HEK293 (cell line): Measurements from ENCODE around the gene ATP8A1.
A peak's percentile ranks its signal among the peaks of the same experiment; 100 is the strongest.

ENCODE experiments used
- GFI1B ChIP-seq: fragments of 450-650 bp; formaldehyde crosslinking; IDR thresholded peaks from 2 replicates; pipeline ENCODE4 v1.5.1; 2016; ENCODE audit warnings: missing biosample characterization, missing genetic modification characterization
- GLI4 ChIP-seq: fragments of 450-650 bp; formaldehyde crosslinking; IDR thresholded peaks from 2 replicates; pipeline ENCODE4 v1.5.1; 2016; ENCODE audit warnings: missing biosample characterization, missing genetic modification characterization
- KLF17 ChIP-seq: fragments of 450-650 bp; formaldehyde crosslinking; IDR thresholded peaks from 2 replicates; pipeline ENCODE4 v1.5.1; 2016; ENCODE audit warnings: missing biosample characterization, missing genetic modification characterization
- KLF7 ChIP-seq: fragments of 450-650 bp; formaldehyde crosslinking; IDR thresholded peaks from 2 replicates; pipeline ENCODE4 v1.5.1; 2016; ENCODE audit warnings: missing biosample characterization, missing genetic modification characterization, borderline replicate concordance
- REPIN1 ChIP-seq: fragments of 450-650 bp; formaldehyde crosslinking; IDR thresholded peaks from 2 replicates; pipeline ENCODE4 v1.5.1; 2017; ENCODE audit warnings: missing biosample characterization, missing genetic modification characterization, low read depth
- SCRT2 ChIP-seq: fragments of 450-650 bp; formaldehyde crosslinking; IDR thresholded peaks from 2 replicates; pipeline ENCODE4 v1.5.1; 2016; ENCODE audit warnings: missing biosample characterization, missing genetic modification characterization
- YY1 ChIP-seq: fragments of 450-650 bp; formaldehyde crosslinking; IDR thresholded peaks from 2 replicates; pipeline ENCODE4 v1.5.1; 2018; ENCODE audit warnings: missing biosample characterization, missing genetic modification characterization
- YY2 ChIP-seq: fragments of 450-650 bp; formaldehyde crosslinking; IDR thresholded peaks from 2 replicates; pipeline ENCODE4 v1.5.1; 2016; ENCODE audit warnings: missing biosample characterization, missing genetic modification characterization
- ZBTB1 ChIP-seq: fragments of 450-650 bp; formaldehyde crosslinking; IDR thresholded peaks from 2 replicates; pipeline ENCODE4 v1.5.1; 2016; ENCODE audit warnings: missing biosample characterization, missing genetic modification characterization
- ZBTB11 ChIP-seq: fragments of 450-650 bp; formaldehyde crosslinking; conservative IDR thresholded peaks from 2 replicates; pipeline ENCODE4 v1.5.1; 2016; ENCODE audit warnings: low read depth, missing biosample characterization, missing genetic modification characterization
- ZBTB7A ChIP-seq: fragments of 450-650 bp; formaldehyde crosslinking; IDR thresholded peaks from 2 replicates; pipeline ENCODE4 v1.5.1; 2016; ENCODE audit warnings: low read depth, missing biosample characterization, missing genetic modification characterization
- ZFP41 ChIP-seq: fragments of 450-650 bp; formaldehyde crosslinking; IDR thresholded peaks from 2 replicates; pipeline ENCODE4 v1.5.1; 2016; ENCODE audit warnings: missing biosample characterization, missing genetic modification characterization, borderline replicate concordance
- ZNF121 ChIP-seq: fragments of 450-650 bp; formaldehyde crosslinking; IDR thresholded peaks from 2 replicates; pipeline ENCODE4 v1.5.1; 2016; ENCODE audit warnings: missing biosample characterization, missing genetic modification characterization
- ZNF157 ChIP-seq: fragments of 450-650 bp; formaldehyde crosslinking; IDR thresholded peaks from 2 replicates; pipeline ENCODE4 v1.5.1; 2016; ENCODE audit warnings: missing biosample characterization, missing genetic modification characterization
- ZNF16 ChIP-seq: fragments of 450-650 bp; formaldehyde crosslinking; IDR thresholded peaks from 2 replicates; pipeline ENCODE4 v1.5.1; 2016; ENCODE audit warnings: low read depth, missing biosample characterization, missing genetic modification characterization
- ZNF184 ChIP-seq: fragments of 450-650 bp; IDR thresholded peaks from 2 replicates; pipeline ENCODE4 v1.5.1; 2018; ENCODE audit warnings: missing biosample characterization, mild to moderate bottlenecking, missing genetic modification characterization
- ZNF248 ChIP-seq: fragments of 450-650 bp; formaldehyde crosslinking; IDR thresholded peaks from 2 replicates; pipeline ENCODE4 v1.5.1; 2017; ENCODE audit warnings: missing biosample characterization, missing genetic modification characterization
- ZNF302 ChIP-seq: fragments of 450-650 bp; formaldehyde crosslinking; IDR thresholded peaks from 2 replicates; pipeline ENCODE4 v1.5.1; 2016; ENCODE audit warnings: missing biosample characterization, missing genetic modification characterization, low read depth
- ZNF311 ChIP-seq: fragments of 450-650 bp; formaldehyde crosslinking; IDR thresholded peaks from 2 replicates; pipeline ENCODE4 v1.5.1; 2017; ENCODE audit warnings: missing biosample characterization, missing genetic modification characterization, borderline replicate concordance
- ZNF423 ChIP-seq: fragments of 450-650 bp; formaldehyde crosslinking; IDR thresholded peaks from 2 replicates; pipeline ENCODE4 v1.5.1; 2016; ENCODE audit warnings: missing biosample characterization, missing genetic modification characterization
- ZNF488 ChIP-seq: fragments of 450-650 bp; formaldehyde crosslinking; IDR thresholded peaks from 2 replicates; pipeline ENCODE4 v1.5.1; 2016; ENCODE audit warnings: missing biosample characterization, missing genetic modification characterization
- ZNF510 ChIP-seq: fragments of 450-650 bp; formaldehyde crosslinking; IDR thresholded peaks from 2 replicates; pipeline ENCODE4 v1.5.1; 2018; ENCODE audit warnings: mild to moderate bottlenecking, missing genetic modification characterization, missing biosample characterization; ENCODE audit not compliant: insufficient replicate concordance
- ZNF513 ChIP-seq: fragments of 450-650 bp; IDR thresholded peaks from 2 replicates; pipeline ENCODE4 v1.5.1; 2018; ENCODE audit warnings: missing biosample characterization, missing genetic modification characterization
- ZNF529 ChIP-seq: fragments of 450-650 bp; formaldehyde crosslinking; IDR thresholded peaks from 2 replicates; pipeline ENCODE4 v1.5.1; 2017; ENCODE audit warnings: missing genetic modification characterization, missing biosample characterization; ENCODE audit not compliant: insufficient replicate concordance
- ZNF585B ChIP-seq: fragments of 450-650 bp; formaldehyde crosslinking; IDR thresholded peaks from 2 replicates; pipeline ENCODE4 v1.5.1; 2016; ENCODE audit warnings: missing biosample characterization, missing genetic modification characterization
- ZNF610 ChIP-seq: fragments of 450-650 bp; formaldehyde crosslinking; IDR thresholded peaks from 2 replicates; pipeline ENCODE4 v1.5.1; 2016; ENCODE audit warnings: missing biosample characterization, missing genetic modification characterization, borderline replicate concordance
- ZNF629 ChIP-seq: fragments of 450-650 bp; formaldehyde crosslinking; IDR thresholded peaks from 2 replicates; pipeline ENCODE4 v1.5.1; 2017; ENCODE audit warnings: missing biosample characterization, missing genetic modification characterization
- ZNF658 ChIP-seq: fragments of 450-650 bp; formaldehyde crosslinking; IDR thresholded peaks from 2 replicates; pipeline ENCODE4; 2016; ENCODE audit warnings: missing biosample characterization, missing genetic modification characterization
- ZNF747 ChIP-seq: fragments of 450-650 bp; formaldehyde crosslinking; IDR thresholded peaks from 2 replicates; pipeline ENCODE4 v1.5.1; 2016; ENCODE audit warnings: missing biosample characterization, missing genetic modification characterization
- TF ChIP-seq, protein P1 (sequence below): fragments of 450-650 bp; formaldehyde crosslinking; IDR thresholded peaks from 2 replicates; pipeline ENCODE4 v1.5.1; 2016; ENCODE audit warnings: missing biosample characterization, missing genetic modification characterization

Gene ATP8A1

GRCh38 chr4:42655921-42656678 is 805 bp downstream of the ATP8A1 start (continued):
- TF ChIP-seq ZNF529 (tag by site-specific recombination): no peak
- no peak for TF ChIP-seq ZNF510 (tag by site-specific recombination)
- TF ChIP-seq ZBTB11: no peak
- TF ChIP-seq YY1 (tag by site-specific recombination): no peak
- no peak for TF ChIP-seq ZNF610
- TF ChIP-seq GFI1B (tag by site-specific recombination): no peak
- TF ChIP-seq ZNF423 (tag by site-specific recombination): 0 out of 2 replicates have a peak, but pooled peaks have one; percentile 9
- no peak for TF ChIP-seq REPIN1
- TF ChIP-seq ZFP41 (tag by site-specific recombination): no peak
- peak; percentile 91 for TF ChIP-seq SCRT2 (tag by site-specific recombination)
- no peak for TF ChIP-seq GLI4 (tag by site-specific recombination)
- TF ChIP-seq ZNF585B (tag by site-specific recombination): no peak
- TF ChIP-seq YY2: no peak
- TF ChIP-seq ZBTB1 (tag by site-specific recombination): no peak
- TF ChIP-seq ZNF513 (tag by site-specific recombination): peak; percentile 69
- TF ChIP-seq ZNF629 (tag by site-specific recombination): no peak
- no peak for TF ChIP-seq ZNF184
- TF ChIP-seq ZNF248 (tag by site-specific recombination): no peak
- TF ChIP-seq ZNF16: no peak
- TF ChIP-seq ZNF747 (tag by site-specific recombination): no peak
- no peak for TF ChIP-seq KLF17 (tag by site-specific recombination)
- TF ChIP-seq ZBTB7A (tag by site-specific recombination): no peak
- TF ChIP-seq KLF7 (tag by site-specific recombination): 0 out of 2 replicates have a peak, but pooled peaks have one; percentile 14
- TF ChIP-seq, protein P1, sequence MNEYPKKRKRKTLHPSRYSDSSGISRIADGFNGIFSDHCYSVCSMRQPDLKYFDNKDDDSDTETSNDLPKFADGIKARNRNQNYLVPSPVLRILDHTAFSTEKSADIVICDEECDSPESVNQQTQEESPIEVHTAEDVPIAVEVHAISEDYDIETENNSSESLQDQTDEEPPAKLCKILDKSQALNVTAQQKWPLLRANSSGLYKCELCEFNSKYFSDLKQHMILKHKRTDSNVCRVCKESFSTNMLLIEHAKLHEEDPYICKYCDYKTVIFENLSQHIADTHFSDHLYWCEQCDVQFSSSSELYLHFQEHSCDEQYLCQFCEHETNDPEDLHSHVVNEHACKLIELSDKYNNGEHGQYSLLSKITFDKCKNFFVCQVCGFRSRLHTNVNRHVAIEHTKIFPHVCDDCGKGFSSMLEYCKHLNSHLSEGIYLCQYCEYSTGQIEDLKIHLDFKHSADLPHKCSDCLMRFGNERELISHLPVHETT: no peak
- no peak for TF ChIP-seq ZNF658 (tag by site-specific recombination)
- no peak for TF ChIP-seq ZNF157 (tag by site-specific recombination)
- TF ChIP-seq ZNF121 (tag by site-specific recombination): no peak
- no peak for TF ChIP-seq ZNF302 (tag by site-specific recombination)
- no peak for TF ChIP-seq ZNF488
- no peak for TF ChIP-seq ZNF311 (tag by site-specific recombination)
